HL-60 (cell line): ENCODE measurements around the gene CYP26B1.

Source experiments
- DNase-seq, 2 experiments: peaks; one replicate each; pipeline ENCODE4 v3.0.0-alpha.2; 2010 to 2020; ENCODE audit warnings: low read depth in 1 of 2, low spot score in 1 of 2
- H3K27ac ChIP-seq: fragments of 250-450 bp; sonication (Bioruptor Pico); replicated peaks from 2 replicates; pipeline ENCODE4 v1.5.1; 2020; ENCODE audit warnings: mild to moderate bottlenecking, moderate library complexity
- H3K27me3 ChIP-seq: fragments of 250-450 bp; sonication (Bioruptor Pico); 2 replicates; pipeline ENCODE4 v1.5.1; 2021; ENCODE audit warnings: mild to moderate bottlenecking, moderate library complexity; ENCODE audit not compliant: insufficient read depth, poor library complexity, severe bottlenecking
- H3K4me3 ChIP-seq: replicated peaks from 2 replicates; pipeline ENCODE4 v1.5.1; 2011; ENCODE audit warnings: mild to moderate bottlenecking, control low read depth, low read length; ENCODE audit not compliant: insufficient read depth
- CTCF ChIP-seq: IDR thresholded peaks from one replicate; pipeline ENCODE4 v1.5.1; 2011; ENCODE audit warnings: low read length, control low read depth, inconsistent platforms; ENCODE audit not compliant: insufficient read depth
- GABPA ChIP-seq: IDR thresholded peaks from 2 replicates; pipeline ENCODE4 v1.6.1; 2012; ENCODE audit warnings: low read depth
- POLR2AphosphoS5 ChIP-seq: IDR thresholded peaks from 2 replicates; pipeline ENCODE4 v1.6.1; 2012; ENCODE audit warnings: low read depth
- REST ChIP-seq: IDR thresholded peaks from 2 replicates; pipeline ENCODE4 v1.6.1; 2012; ENCODE audit warnings: low read depth; ENCODE audit not compliant: insufficient replicate concordance
- SPI1 ChIP-seq: IDR thresholded peaks from 2 replicates; pipeline ENCODE4 v1.6.1; 2012; ENCODE audit warnings: low read depth, mild to moderate bottlenecking, borderline replicate concordance

The CYP26B1 gene

DNA sequence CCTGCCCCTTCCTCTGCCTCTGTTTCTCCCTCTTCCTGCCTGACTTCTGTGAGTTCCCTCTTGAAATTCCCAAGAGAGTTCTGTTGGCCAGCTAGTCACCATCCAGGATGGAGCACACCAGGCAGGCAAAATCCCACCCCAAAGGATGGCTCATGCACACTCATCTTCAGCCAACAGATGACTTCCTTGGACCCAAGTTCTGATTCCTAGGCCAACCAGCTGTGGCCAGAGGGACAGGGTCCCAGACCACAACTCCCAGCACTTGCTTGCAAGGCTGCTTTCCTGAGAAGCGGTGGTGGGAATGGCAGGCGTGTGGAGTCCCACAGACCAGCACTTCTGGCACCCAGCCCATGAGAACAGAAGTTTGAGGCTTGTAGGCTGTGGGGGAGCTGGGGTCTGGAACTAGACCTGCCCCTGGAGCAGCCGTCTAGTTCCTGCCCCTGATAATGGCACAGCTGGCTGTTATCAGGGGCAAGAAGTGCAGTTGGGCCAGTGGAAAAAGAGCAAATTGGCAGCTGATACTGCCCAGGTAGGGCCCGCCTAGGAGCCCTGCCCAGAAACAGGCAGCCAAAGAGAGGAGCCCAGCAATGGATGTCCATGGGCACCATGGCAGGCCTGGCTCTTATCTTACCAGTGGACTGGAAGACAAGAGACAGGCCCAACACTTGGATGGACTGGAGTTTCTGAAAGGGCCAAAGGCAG is 56.7 kb downstream of the CYP26B1 start:
- H3K27me3 ChIP-seq: no peaks in the 10 kb centered on the region
- DNase-seq: no peak
- H3K4me3 ChIP-seq: no peak overlapping the region
- no peak for TF ChIP-seq POLR2AphosphoS5
- no peak for TF ChIP-seq SPI1
- no peak for TF ChIP-seq REST
- no peak for TF ChIP-seq CTCF
- no peak for TF ChIP-seq GABPA
- no peak overlapping the region for H3K27ac ChIP-seq

DNA sequence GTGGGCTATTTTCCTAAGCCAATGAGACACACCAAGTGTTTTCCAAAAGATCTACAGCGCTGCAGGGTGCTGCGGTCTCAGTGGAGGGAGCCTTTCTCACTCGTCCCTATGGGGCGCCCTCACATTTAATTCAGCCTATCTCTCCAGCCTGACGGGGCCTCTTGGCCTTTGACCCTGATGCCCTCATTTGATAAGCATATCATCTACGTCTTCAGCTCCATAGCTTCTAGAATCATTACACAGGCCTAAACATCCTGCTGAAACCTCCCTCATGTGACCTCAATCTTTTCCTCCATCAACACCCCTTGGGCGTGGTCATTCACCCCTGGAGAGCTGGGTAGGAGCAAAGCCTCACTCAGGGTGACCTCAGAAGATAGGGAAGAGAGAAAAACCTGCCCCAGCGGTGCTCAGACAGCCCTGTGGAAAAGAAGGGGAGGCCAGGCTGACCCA is 57.4 kb downstream of the CYP26B1 start:
- Histone ChIP-seq H3K27ac (no peak overlapping the region), H3K27me3 (no peaks in the 10 kb centered on the region), H3K4me3 (no peak overlapping the region)
- DNase-seq: no peak
- TF ChIP-seq GABPA (no peak), REST (no peak), SPI1 (no peak), CTCF (no peak), POLR2AphosphoS5 (no peak)

DNA sequence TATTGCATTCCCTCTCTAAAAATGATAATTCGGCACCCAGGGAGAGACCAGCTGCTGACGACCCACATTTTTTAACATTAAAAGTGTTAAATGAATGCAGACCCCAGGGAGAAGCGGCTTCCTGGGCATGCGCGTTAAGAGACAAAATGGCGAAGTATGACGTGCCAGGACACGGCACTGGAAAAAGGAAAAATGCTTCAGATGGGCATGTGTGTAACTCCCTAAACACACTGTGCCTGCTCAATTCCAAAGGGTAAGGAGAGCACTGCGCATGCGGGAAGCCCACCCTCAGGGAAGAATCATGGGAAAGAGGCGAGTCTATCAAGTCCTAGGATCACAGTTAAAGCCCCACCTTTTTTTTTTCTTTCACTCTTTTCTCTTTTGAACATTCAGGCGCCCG is 58.1 kb downstream of the CYP26B1 start:
- no peaks in the 10 kb centered on the region for H3K27me3 ChIP-seq
- no peak for DNase-seq
- TF ChIP-seq GABPA (no peak), CTCF (no peak), SPI1 (no peak)
- H3K4me3 ChIP-seq: no peak overlapping the region
- H3K27ac ChIP-seq: no peak overlapping the region

- Histone ChIP-seq H3K27me3 (no peaks in the 10 kb centered on the region), H3K4me3 (no peak overlapping the region), H3K27ac (no peak overlapping the region)
- no peak for DNase-seq
- no peak for TF ChIP-seq CTCF
- no peak for TF ChIP-seq SPI1
- no peak for TF ChIP-seq REST
- no peak for TF ChIP-seq POLR2AphosphoS5
- no peak for TF ChIP-seq GABPA
Observed at GRCh38 chr2:72089028-72089427, 58.6 kb downstream of the CYP26B1 start.
